ENCODE results near the gene CNOT2. TPM values are rescaled to one million over a fixed set of nuclear protein-coding genes. Genes with fewer than 3 reads are reported as not detected.
A peak's percentile ranks its signal among the peaks of the same experiment; 100 is the strongest.

Gene CNOT2
- total RNA-seq, 1 donor from 2014 or later = 67.2 TPM

GRCh38 chr12:70240673-70241072 is 2.6 kb upstream of the CNOT2 start:
- Histone ChIP-seq H2AFZ (ENCODE audit: low read depth, low read length) (no peak overlapping the region), H3K9ac (ENCODE audit: low read length) (no peak overlapping the region), H3K27me3 (ENCODE audit: insufficient read depth, low read length) (no peaks in the 10 kb centered on the region), H3K79me2 (ENCODE audit: insufficient read depth, low read length) (peaks cover 34% of the 10 kb centered on the region), H3K4me1 (ENCODE audit: insufficient read depth, low read length) (peaks cover 7% of the 10 kb centered on the region), H3K4me3 (ENCODE audit: insufficient read depth, low read depth, low read length) (no peak overlapping the region), H4K20me1 (ENCODE audit: insufficient read depth, low read length) (peaks cover 12% of the 10 kb centered on the region), H3K27ac (ENCODE audit: low read depth, low read length) (no peak overlapping the region), H3K4me2 (ENCODE audit: low read length) (no peak overlapping the region), H3K9me3 (ENCODE audit: insufficient read depth, low read depth, low read length) (no peaks in the 10 kb centered on the region), H3K36me3 (ENCODE audit: insufficient read depth, low read length) (peaks cover 9% of the 10 kb centered on the region)
- no peak overlapping the region for H3K27ac Mint-ChIP-seq (ENCODE audit: unreplicated experiment)
- H3K4me1 Mint-ChIP-seq (ENCODE audit: low read depth, unreplicated experiment) = peaks cover 14% of the 10 kb centered on the region
- DNase-seq (ENCODE audit: low read depth) (no peak), FAIRE-seq (no peak)
- TF ChIP-seq CTCF (IDR thresholded peaks at IDR 0.05; ENCODE audit: insufficient read depth, low read depth, low read length) (no peak), EZH2 (IDR thresholded peaks at IDR 0.05; ENCODE audit: insufficient read depth, low read length) (no peak)
- peak overlapping the region; percentile 60 for H3K4me3 Mint-ChIP-seq (ENCODE audit: unreplicated experiment)
- peaks cover 24% of the 10 kb centered on the region for H3K36me3 Mint-ChIP-seq (ENCODE audit: low read depth, unreplicated experiment)
- peaks cover 2% of the 10 kb centered on the region for H3K9me3 Mint-ChIP-seq (ENCODE audit: unreplicated experiment)
- no peaks in the 10 kb centered on the region for H3K27me3 Mint-ChIP-seq (ENCODE audit: low read depth, unreplicated experiment)

GRCh38 chr12:70241845-70242244 is 1.4 kb upstream of the CNOT2 start:
- peaks cover 2% of the 10 kb centered on the region for H3K9me3 Mint-ChIP-seq (ENCODE audit: unreplicated experiment)
- H3K4me2 ChIP-seq (ENCODE audit: low read length) = peak overlapping the region; percentile 90
- H3K36me3 Mint-ChIP-seq (ENCODE audit: low read depth, unreplicated experiment) = peaks cover 21% of the 10 kb centered on the region
- H3K27me3 ChIP-seq (ENCODE audit: insufficient read depth, low read length) = no peaks in the 10 kb centered on the region
- peak overlapping the region; percentile 97 for H3K27ac ChIP-seq (ENCODE audit: low read depth, low read length)
- no peaks in the 10 kb centered on the region for H3K27me3 Mint-ChIP-seq (ENCODE audit: low read depth, unreplicated experiment)
- H3K4me3 Mint-ChIP-seq (ENCODE audit: unreplicated experiment) = peak overlapping the region; percentile 100
- FAIRE-seq (no peak), DNase-seq (ENCODE audit: low read depth) (no peak)
- peak overlapping the region; percentile 98 for H3K27ac Mint-ChIP-seq (ENCODE audit: unreplicated experiment)
- peak overlapping the region; percentile 96 for H3K9ac ChIP-seq (ENCODE audit: low read length)
- H3K36me3 ChIP-seq (ENCODE audit: insufficient read depth, low read length) = peaks cover 9% of the 10 kb centered on the region
- TF ChIP-seq CTCF (IDR thresholded peaks at IDR 0.05; ENCODE audit: insufficient read depth, low read depth, low read length) (no peak), EZH2 (IDR thresholded peaks at IDR 0.05; ENCODE audit: insufficient read depth, low read length) (no peak)
- no peaks in the 10 kb centered on the region for H3K9me3 ChIP-seq (ENCODE audit: insufficient read depth, low read depth, low read length)
- peaks cover 20% of the 10 kb centered on the region for H3K4me1 Mint-ChIP-seq (ENCODE audit: low read depth, unreplicated experiment)
- peaks cover 14% of the 10 kb centered on the region for H3K4me1 ChIP-seq (ENCODE audit: insufficient read depth, low read length)
- H4K20me1 ChIP-seq (ENCODE audit: insufficient read depth, low read length) = peaks cover 24% of the 10 kb centered on the region
- peaks cover 46% of the 10 kb centered on the region for H3K79me2 ChIP-seq (ENCODE audit: insufficient read depth, low read length)
- H2AFZ ChIP-seq (ENCODE audit: low read depth, low read length) = no peak overlapping the region
- H3K4me3 ChIP-seq (ENCODE audit: insufficient read depth, low read depth, low read length) = peak overlapping the region; percentile 86

GRCh38 chr12:70243510-70244371 is 508 bp downstream of the CNOT2 start:
- Histone ChIP-seq H3K27ac (ENCODE audit: low read depth, low read length) (peak overlapping the region; percentile 97), H3K4me3 (ENCODE audit: insufficient read depth, low read depth, low read length) (peak overlapping the region; percentile 86), H3K9ac (ENCODE audit: low read length) (peak overlapping the region; percentile 96), H3K4me1 (ENCODE audit: insufficient read depth, low read length) (peaks cover 19% of the 10 kb centered on the region), H3K79me2 (ENCODE audit: insufficient read depth, low read length) (peaks cover 65% of the 10 kb centered on the region), H3K9me3 (ENCODE audit: insufficient read depth, low read depth, low read length) (no peaks in the 10 kb centered on the region), H3K4me2 (ENCODE audit: low read length) (peak overlapping the region; percentile 90), H4K20me1 (ENCODE audit: insufficient read depth, low read length) (peaks cover 43% of the 10 kb centered on the region), H3K27me3 (ENCODE audit: insufficient read depth, low read length) (no peaks in the 10 kb centered on the region), H3K36me3 (ENCODE audit: insufficient read depth, low read length) (peaks cover 9% of the 10 kb centered on the region), H2AFZ (ENCODE audit: low read depth, low read length) (peak overlapping the region; percentile 89)
- peak overlapping the region; percentile 100 for H3K4me3 Mint-ChIP-seq (ENCODE audit: unreplicated experiment)
- H3K4me1 Mint-ChIP-seq (ENCODE audit: low read depth, unreplicated experiment) = peaks cover 35% of the 10 kb centered on the region
- H3K27me3 Mint-ChIP-seq (ENCODE audit: low read depth, unreplicated experiment) = no peaks in the 10 kb centered on the region
- DNase-seq (ENCODE audit: low read depth) (peak; percentile 54), FAIRE-seq (no peak)
- H3K9me3 Mint-ChIP-seq (ENCODE audit: unreplicated experiment) = no peaks in the 10 kb centered on the region
- TF ChIP-seq EZH2 (IDR thresholded peaks at IDR 0.05; ENCODE audit: insufficient read depth, low read length) (no peak), CTCF (IDR thresholded peaks at IDR 0.05; ENCODE audit: insufficient read depth, low read depth, low read length) (no peak)
- H3K27ac Mint-ChIP-seq (ENCODE audit: unreplicated experiment) = peak overlapping the region; percentile 98
- peaks cover 15% of the 10 kb centered on the region for H3K36me3 Mint-ChIP-seq (ENCODE audit: low read depth, unreplicated experiment)

Measured in astrocyte (in vitro differentiated cells and primary cell).